ENCODE measurements around the gene KRT4. TPM values are rescaled to one million over a fixed set of nuclear protein-coding genes. Genes with fewer than 3 reads are reported as not detected.
A peak's percentile ranks its signal among the peaks of the same experiment; 100 is the strongest.

KRT4 gene
- polyA plus RNA-seq, 2 of the 4 experiments (the other 2 are of a cell fraction), result 2.1 to 12.8 TPM

DNA sequence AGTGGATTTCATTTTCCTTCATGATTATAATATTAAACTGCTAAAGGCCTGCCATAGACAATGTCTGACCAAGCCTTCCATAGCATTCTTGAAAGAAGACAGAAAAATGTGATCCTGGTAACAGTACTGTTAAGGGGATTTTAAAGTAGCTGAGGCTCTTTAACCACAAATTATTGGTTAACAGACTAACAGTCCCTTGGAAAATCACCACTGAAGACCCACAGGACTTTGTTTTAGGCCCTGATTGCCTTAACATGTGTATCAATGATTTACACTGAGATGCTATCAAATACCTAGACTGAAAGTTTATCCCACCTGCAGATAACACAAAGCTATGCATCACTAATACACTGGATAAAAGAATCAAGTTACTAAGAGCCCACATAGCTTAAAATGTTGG, 14.2 kb upstream of the KRT4 start:
- Histone ChIP-seq H3K4me1 (peaks cover 12% of the 10 kb centered on the region; the same call in 2 of the 3 replicates), H3K27ac (no peak overlapping the region), H3K4me2 (no peak overlapping the region), H3K9me3 (no peaks in the 10 kb centered on the region), H3K4me3 (no peak overlapping the region)
- POLR2A ChIA-PET, result no interaction called here
- CTCF ChIA-PET, result interaction anchor here (0.9 kb wide), 1 partner anchor 37 kb away, joined by 3 read pairs; no protein-coding TSS in a partner anchor
- TF ChIP-seq HOXA7 (CRISPR knock-in tag; IDR thresholded peaks at IDR 0.05), result no peak
- TF ChIP-seq JUN (IDR thresholded peaks at IDR 0.05), result no peak
- TF ChIP-seq, protein P1, sequence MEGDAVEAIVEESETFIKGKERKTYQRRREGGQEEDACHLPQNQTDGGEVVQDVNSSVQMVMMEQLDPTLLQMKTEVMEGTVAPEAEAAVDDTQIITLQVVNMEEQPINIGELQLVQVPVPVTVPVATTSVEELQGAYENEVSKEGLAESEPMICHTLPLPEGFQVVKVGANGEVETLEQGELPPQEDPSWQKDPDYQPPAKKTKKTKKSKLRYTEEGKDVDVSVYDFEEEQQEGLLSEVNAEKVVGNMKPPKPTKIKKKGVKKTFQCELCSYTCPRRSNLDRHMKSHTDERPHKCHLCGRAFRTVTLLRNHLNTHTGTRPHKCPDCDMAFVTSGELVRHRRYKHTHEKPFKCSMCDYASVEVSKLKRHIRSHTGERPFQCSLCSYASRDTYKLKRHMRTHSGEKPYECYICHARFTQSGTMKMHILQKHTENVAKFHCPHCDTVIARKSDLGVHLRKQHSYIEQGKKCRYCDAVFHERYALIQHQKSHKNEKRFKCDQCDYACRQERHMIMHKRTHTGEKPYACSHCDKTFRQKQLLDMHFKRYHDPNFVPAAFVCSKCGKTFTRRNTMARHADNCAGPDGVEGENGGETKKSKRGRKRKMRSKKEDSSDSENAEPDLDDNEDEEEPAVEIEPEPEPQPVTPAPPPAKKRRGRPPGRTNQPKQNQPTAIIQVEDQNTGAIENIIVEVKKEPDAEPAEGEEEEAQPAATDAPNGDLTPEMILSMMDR (IDR thresholded peaks at IDR 0.05), result no peak
- TF ChIP-seq PHF8 (IDR thresholded peaks at IDR 0.05; ENCODE audit: borderline replicate concordance, low read depth), result no peak
- TF ChIP-seq USF2 (IDR thresholded peaks at IDR 0.05), result no peak
- TF ChIP-seq FOSL2 (IDR thresholded peaks at IDR 0.05), result no peak
- no peak for TF ChIP-seq FOSL2 (CRISPR knock-in tag; IDR thresholded peaks at IDR 0.05)
- TF ChIP-seq HMGXB4 (CRISPR knock-in tag; IDR thresholded peaks at IDR 0.05; ENCODE audit: borderline replicate concordance), result no peak
- no peak for TF ChIP-seq CBX2 (IDR thresholded peaks at IDR 0.05; ENCODE audit: borderline replicate concordance, low read depth)
- TF ChIP-seq JUNB (IDR thresholded peaks at IDR 0.05), result no peak
- TF ChIP-seq HDAC2 (IDR thresholded peaks at IDR 0.05), result no peak
- TF ChIP-seq EHF (CRISPR knock-in tag; IDR thresholded peaks at IDR 0.05), result no peak
- no peak for FAIRE-seq
- DNase-seq (ENCODE audit: low read depth in 1 of 2, low spot score in 1 of 2), result no peak
- no peak for ATAC-seq

DNA sequence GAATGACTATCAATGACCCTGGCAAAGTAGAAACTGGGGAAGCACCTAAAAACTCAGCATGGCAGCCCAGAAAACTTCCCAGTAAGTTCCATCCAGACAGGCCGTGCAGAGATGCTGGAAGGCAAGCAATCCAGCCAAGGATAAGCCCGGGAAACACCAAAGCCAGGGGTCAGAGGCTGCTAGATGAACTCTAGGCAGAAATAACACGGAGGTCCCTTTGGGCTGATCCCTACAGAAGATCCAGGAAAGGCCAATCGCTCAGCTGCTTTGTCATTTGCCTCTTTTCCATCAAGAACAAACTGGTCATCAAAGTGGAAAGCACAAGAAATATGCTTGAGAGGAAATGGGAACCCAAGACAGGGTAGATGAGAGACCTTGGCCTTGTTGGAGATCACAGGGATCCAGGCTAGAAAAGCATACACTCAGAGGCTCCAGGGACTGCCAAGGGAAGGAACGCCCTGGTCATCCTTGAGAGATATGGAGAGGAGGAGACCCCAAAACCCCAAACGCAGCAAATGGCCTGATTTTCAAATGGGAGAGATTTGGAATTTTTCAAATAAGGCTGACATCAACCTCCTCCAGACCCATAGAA, 13.7 kb upstream of the KRT4 start:
- DNase-seq (ENCODE audit: low read depth in 1 of 2, low spot score in 1 of 2), result no peak
- 70% methylated on average over 6 of the region's 6 CpGs for WGBS (ENCODE audit: missing lambda C conversion rate)
- Histone ChIP-seq H3K9me3 (no peaks in the 10 kb centered on the region), H3K27ac (no peak overlapping the region), H3K4me1 (peaks cover 18% of the 10 kb centered on the region), H3K4me3 (no peak overlapping the region), H3K4me2 (0 out of 3 replicates have a peak overlapping the region, but pooled peaks have one; percentile 11)
- POLR2A ChIA-PET, result no interaction called here
- CTCF ChIA-PET, result interaction anchor here (0.6 kb wide), 2 partner anchors 38 to 43 kb away, joined by 3 to 4 read pairs; no protein-coding TSS in a partner anchor
- TF ChIP-seq MAZ (IDR thresholded peaks at IDR 0.05; ENCODE audit: borderline replicate concordance, low read depth, low read length) (no peak), CBX2 (IDR thresholded peaks at IDR 0.05; ENCODE audit: borderline replicate concordance, low read depth) (no peak), HOXA7 (CRISPR knock-in tag; IDR thresholded peaks at IDR 0.05) (no peak), JUNB (IDR thresholded peaks at IDR 0.05) (no peak), MAX (IDR thresholded peaks at IDR 0.05) (no peak)
- ATAC-seq, result no peak
- FAIRE-seq, result no peak

GRCh38 chr12:52826611-52827498, 12.9 kb upstream of the KRT4 start:
- no peak for FAIRE-seq
- Histone ChIP-seq H3K4me1 (peaks cover 25% of the 10 kb centered on the region), H3K9me3 (no peaks in the 10 kb centered on the region), H3K4me3 (no peak overlapping the region), H3K4me2 (0 out of 3 replicates have a peak overlapping the region, but pooled peaks have one; percentile 11), H3K27ac (no peak overlapping the region)
- ChIA-PET CTCF (interaction anchor here (0.6 to 1.1 kb wide), 4 partner anchors 10 to 458 kb away, joined by 3 to 4 read pairs (median 3); no protein-coding TSS in a partner anchor), POLR2A (no interaction called here)
- 86% methylated on average over 11 of the region's 11 CpGs for WGBS (ENCODE audit: missing lambda C conversion rate)
- no peak for TF ChIP-seq EP300 (IDR thresholded peaks at IDR 0.05)
- TF ChIP-seq, protein P2, sequence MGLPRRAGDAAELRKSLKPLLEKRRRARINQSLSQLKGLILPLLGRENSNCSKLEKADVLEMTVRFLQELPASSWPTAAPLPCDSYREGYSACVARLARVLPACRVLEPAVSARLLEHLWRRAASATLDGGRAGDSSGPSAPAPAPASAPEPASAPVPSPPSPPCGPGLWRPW (IDR thresholded peaks at IDR 0.05), result no peak
- TF ChIP-seq, protein P3, sequence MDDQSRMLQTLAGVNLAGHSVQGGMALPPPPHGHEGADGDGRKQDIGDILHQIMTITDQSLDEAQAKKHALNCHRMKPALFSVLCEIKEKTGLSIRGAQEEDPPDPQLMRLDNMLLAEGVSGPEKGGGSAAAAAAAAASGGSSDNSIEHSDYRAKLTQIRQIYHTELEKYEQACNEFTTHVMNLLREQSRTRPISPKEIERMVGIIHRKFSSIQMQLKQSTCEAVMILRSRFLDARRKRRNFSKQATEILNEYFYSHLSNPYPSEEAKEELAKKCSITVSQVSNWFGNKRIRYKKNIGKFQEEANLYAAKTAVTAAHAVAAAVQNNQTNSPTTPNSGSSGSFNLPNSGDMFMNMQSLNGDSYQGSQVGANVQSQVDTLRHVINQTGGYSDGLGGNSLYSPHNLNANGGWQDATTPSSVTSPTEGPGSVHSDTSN (IDR thresholded peaks at IDR 0.05), result no peak
- 0 out of 2 replicates have a peak, but pooled peaks have one; percentile 11 for TF ChIP-seq POLR2A (IDR thresholded peaks at IDR 0.05; ENCODE audit: low read length)
- peak in 1 of 2 experiments; percentile 41 for DNase-seq (ENCODE audit: low read depth in 1 of 2, low spot score in 1 of 2)
- peak in 1 of 2 experiments; percentile 45; a peak in 3 of 6 replicates for ATAC-seq

Data from A549 (cell line).